ENCODE results near the gene HUNK. TPM values are rescaled to one million over a fixed set of nuclear protein-coding genes. Genes with fewer than 3 reads are reported as not detected.
A peak's percentile ranks its signal among the peaks of the same experiment; 100 is the strongest.

The HUNK gene
- total and polyA plus RNA-seq, 2 of the 8 experiments (the other 6 are each of a cell fraction or from before 2014, with no cell fraction given) = 1.9 to 10.2 TPM

GRCh38 chr21:31894457-31894856 is 21.6 kb downstream of the HUNK start:
- H2BK5ac ChIP-seq (ENCODE audit: low read depth, low read length) = no peak overlapping the region; the same call in 1 of the 2 replicates
- 65% methylated on average over 2 of the region's 2 CpGs; no CpG with 5 or more reads in 1 of the 2 experiments for WGBS, 2 experiments (ENCODE audit: extremely low coverage in 1 of 2, insufficient coverage in 1 of 2, insufficient read length in 1 of 2, insufficient replicate concordance in 2 of 2, low coverage in 1 of 2, low lambda C conversion rate in 2 of 2, missing lambda C conversion rate in 1 of 2)
- DNase-seq (ENCODE audit: low read depth in 1 of 2, low spot score in 2 of 2) (no peak), FAIRE-seq (peak; percentile 39)
- peaks cover 4% of the 10 kb centered on the region; the same call in 1 of the 2 replicates for H3K79me1 ChIP-seq (ENCODE audit: low read depth, low read length)
- H3K4me1 ChIP-seq (replicated peaks in 1 of 4; ENCODE audit: control insufficient read depth in 3 of 4, insufficient read depth in 4 of 4, low read length in 3 of 4) = peaks cover 10 to 25% (median 23%) of the 10 kb centered on the region in 4 experiments
- H2BK12ac ChIP-seq (ENCODE audit: low read depth, low read length) = 0 out of 2 replicates have a peak overlapping the region, but pooled peaks have one; percentile 40
- no peaks in the 10 kb centered on the region for H3K27me3 ChIP-seq (replicated peaks in 1 of 4; ENCODE audit: control insufficient read depth in 3 of 4, extremely low read depth in 1 of 4, insufficient read depth in 3 of 4, low read length in 3 of 4)
- ChIA-PET POLR2A (ENCODE audit: partially characterized antibody) (interaction anchor here (1.0 to 1.1 kb wide), 2 partner anchors 14 to 33 kb away, joined by 3 read pairs; no protein-coding TSS in a partner anchor), CTCF (ENCODE audit: partially characterized antibody) (interaction anchor here (1.0 to 5.7 kb wide), 6 partner anchors 14 to 108 kb away, joined by 3 to 42 read pairs (median 8); partner anchors contain the start of gene HUNK)
- H3K27ac ChIP-seq (ENCODE audit: low read depth, low read length) = no peak overlapping the region
- no peaks in the 10 kb centered on the region for H3K23me2 ChIP-seq (ENCODE audit: low read depth, low read length)
- no peak overlapping the region for H3K9ac ChIP-seq (replicated peaks in 1 of 4; ENCODE audit: extremely low read depth in 1 of 4, low read depth in 3 of 4, low read length in 3 of 4)
- H4K5ac ChIP-seq (ENCODE audit: insufficient read length, low read depth, low read length) = no peak overlapping the region
- H3K4me2 ChIP-seq (ENCODE audit: insufficient read depth in 1 of 2, low read depth in 2 of 2, low read length in 2 of 2) = no peak overlapping the region
- peak overlapping the region; percentile 4; the same call in 1 of the 2 replicates for H2BK15ac ChIP-seq (ENCODE audit: low read length)
- TF ChIP-seq GABPA (IDR thresholded peaks at IDR 0.05; ENCODE audit: borderline replicate concordance, insufficient read depth, low read length) (no peak), SP1 (IDR thresholded peaks at IDR 0.05; ENCODE audit: low read depth, low read length) (peak; percentile 62), SUZ12 (IDR thresholded peaks at IDR 0.05; ENCODE audit: low read length) (no peak)
- no peaks in the 10 kb centered on the region for H4K20me1 ChIP-seq (replicated peaks in 1 of 2; ENCODE audit: control insufficient read depth in 1 of 2, insufficient read depth in 2 of 2, low read length in 2 of 2)
- no peak overlapping the region for H3K4ac ChIP-seq (replicated peaks; ENCODE audit: insufficient read length, low read depth, low read length)
- H2BK20ac ChIP-seq (ENCODE audit: low read length) = no peak overlapping the region
- H2AFZ ChIP-seq (ENCODE audit: low read length) = no peak overlapping the region
- no peak overlapping the region for H3K23ac ChIP-seq (ENCODE audit: insufficient read length)
- no peak overlapping the region for H3K14ac ChIP-seq (ENCODE audit: insufficient read length)
- no peak overlapping the region for H2BK120ac ChIP-seq (replicated peaks; ENCODE audit: low read depth, low read length)
- no peak overlapping the region for H4K91ac ChIP-seq (replicated peaks; ENCODE audit: insufficient read length, low read length)
- H3K18ac ChIP-seq (ENCODE audit: extremely low read depth, low read length) = peak overlapping the region; percentile 42; the same call in 1 of the 2 replicates
- H2AK5ac ChIP-seq (ENCODE audit: low read depth, low read length) = no peak overlapping the region
- no peaks in the 10 kb centered on the region for H3K36me3 ChIP-seq (ENCODE audit: control insufficient read depth in 2 of 4, insufficient read depth in 4 of 4, low read length in 3 of 4)
- H3K9me3 ChIP-seq (ENCODE audit: insufficient read depth in 2 of 2, low read depth in 1 of 2, low read length in 1 of 2) = no peaks in the 10 kb centered on the region
- no peak overlapping the region for H3K4me3 ChIP-seq (ENCODE audit: extremely low read depth in 1 of 4, insufficient read depth in 2 of 4, low read depth in 3 of 4, low read length in 4 of 4)
- no peak overlapping the region for H4K8ac ChIP-seq (ENCODE audit: extremely low read depth, insufficient read depth, low read length)
- no peak overlapping the region for H3K56ac ChIP-seq (replicated peaks; ENCODE audit: insufficient read length, low read depth, low read length)
- peaks cover 0 to 9% of the 10 kb centered on the region in 2 experiments; a peak in 1 of 4 replicates for H3K79me2 ChIP-seq (ENCODE audit: control insufficient read depth in 1 of 2, insufficient read depth in 2 of 2, low read length in 2 of 2)
